GM10248 (cell line): ENCODE results near the gene B4GALT6.

Experiments used
- CTCF ChIA-PET: fragments of 300-600 bp; sonication (Branson Sonifier 250); formaldehyde crosslinking; extraction: SDS; loops from one replicate; lab custom pipeline; 2021; ENCODE audit warnings: antibody characterized with exemption; lab: Yijun Ruan, JAX
- POLR2A ChIA-PET: fragments of 350-650 bp; sonication (Branson Sonifier 250); formaldehyde crosslinking; extraction: SDS; loops from one replicate; lab custom pipeline; 2020; ENCODE audit warnings: antibody characterized with exemption; lab: Yijun Ruan, JAX
- DNase-seq: peaks from one replicate; pipeline ENCODE4 v3.0.0; 2012; ENCODE audit errors: extremely low spot score
- CTCF ChIP-seq: IDR thresholded peaks from 2 replicates; pipeline ENCODE4 v1.5.1; 2012; ENCODE audit warnings: mild to moderate bottlenecking, low read depth; ENCODE audit errors: extremely low read depth, missing control alignments, control extremely low read depth

The B4GALT6 gene

GRCh38 chr18:31586616-31587015, 97.8 kb downstream of the B4GALT6 start:
- ChIA-PET POLR2A (no interaction called here), CTCF (interaction anchor here (0.7 to 1.4 kb wide), 4 partner anchors 8 to 30 kb away, joined by 3 to 4 read pairs (median 3); no protein-coding TSS in a partner anchor)
- no peak for TF ChIP-seq CTCF
- DNase-seq, result no peak

DNA sequence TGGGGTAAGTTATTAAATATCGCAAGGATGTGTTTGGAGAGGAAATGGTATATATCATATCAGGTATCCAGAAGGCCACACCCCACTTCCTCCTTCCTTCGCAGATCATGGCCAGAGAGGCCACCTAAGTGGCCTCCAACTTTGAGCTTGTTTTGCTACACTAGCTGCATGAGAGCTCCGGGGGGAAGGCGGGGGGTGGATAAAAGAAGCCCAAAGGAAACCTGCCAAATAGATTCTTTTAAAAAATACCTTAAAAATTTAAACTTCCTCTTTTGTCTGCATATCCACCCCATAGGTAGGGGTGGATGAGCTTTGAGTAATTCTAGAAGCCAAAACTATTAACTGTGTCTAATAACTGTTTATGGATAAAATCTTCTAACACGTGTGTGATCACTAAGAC, 98.4 kb downstream of the B4GALT6 start:
- no peak for TF ChIP-seq CTCF
- no peak for DNase-seq
- CTCF ChIA-PET, result interaction anchor here (1.0 to 1.4 kb wide), 3 partner anchors 10 to 30 kb away, joined by 3 to 4 read pairs (median 3); no protein-coding TSS in a partner anchor
- POLR2A ChIA-PET, result no interaction called here

DNA sequence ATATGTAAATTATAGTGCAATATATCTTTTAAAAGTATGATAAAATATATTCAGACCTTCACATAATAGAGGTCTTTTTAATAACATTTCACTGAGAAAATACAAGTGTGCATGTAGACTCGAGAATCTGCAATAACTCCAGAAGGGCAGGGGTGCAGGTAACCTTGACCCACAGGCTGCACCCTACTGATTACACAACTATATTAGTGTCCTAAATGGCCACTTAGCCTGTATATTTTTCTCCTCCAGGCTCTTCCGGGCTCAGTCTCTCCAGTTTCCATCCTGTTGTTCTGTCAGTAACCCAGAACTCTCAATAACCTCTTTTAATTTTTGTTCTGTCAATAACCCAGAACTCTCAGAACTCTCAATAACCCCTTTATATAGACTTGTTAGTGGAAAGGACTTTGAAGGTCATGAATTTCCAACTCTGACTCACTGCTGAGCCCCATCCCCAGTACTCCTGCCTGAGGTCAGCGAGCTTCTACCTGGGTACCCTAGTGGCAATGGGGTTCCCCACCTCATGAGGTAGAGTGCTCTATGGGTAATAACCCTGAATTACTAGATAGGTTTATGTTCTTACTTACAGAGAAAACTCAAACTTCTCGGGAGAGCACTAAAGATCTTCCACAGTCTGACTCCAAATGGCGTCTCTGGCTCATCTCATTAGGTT, 101.1 kb downstream of the B4GALT6 start:
- TF ChIP-seq CTCF, result no peak
- ChIA-PET POLR2A (no interaction called here), CTCF (no interaction called here)
- DNase-seq, result no peak

DNA sequence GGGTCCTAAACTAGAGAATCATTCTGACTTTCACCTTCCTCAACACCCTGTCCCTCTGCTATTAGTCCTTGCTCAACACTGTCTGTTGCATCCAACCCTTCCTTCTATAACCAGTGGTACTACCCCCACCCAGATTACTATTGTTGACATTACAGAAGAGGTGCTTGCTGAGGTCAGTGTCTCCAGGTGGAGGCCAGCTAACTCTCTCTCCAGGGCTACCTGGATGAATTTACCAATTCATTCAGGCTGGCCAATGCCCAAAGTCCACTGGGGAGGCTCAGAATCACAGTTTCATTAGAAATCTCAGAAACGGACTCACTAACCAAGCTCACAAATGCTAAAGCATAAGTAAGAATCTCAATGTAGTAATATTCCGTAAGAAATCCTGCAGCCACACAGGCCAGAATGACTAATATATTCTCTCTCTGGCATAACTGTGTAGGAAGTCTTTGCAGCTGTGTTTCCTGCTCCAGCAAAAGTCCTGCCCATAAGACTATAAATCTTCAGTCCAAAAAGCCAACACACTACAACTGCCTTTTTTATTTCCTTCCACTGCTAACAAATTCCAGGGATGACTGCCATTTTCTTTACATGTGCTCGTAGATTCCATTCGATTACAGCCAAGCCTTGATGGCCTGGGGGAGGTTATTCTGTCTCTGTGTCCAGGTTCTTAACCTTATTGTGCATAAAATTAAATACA, 102.7 kb downstream of the B4GALT6 start:
- ChIA-PET CTCF (no interaction called here), POLR2A (no interaction called here)
- TF ChIP-seq CTCF, result no peak
- no peak for DNase-seq

GRCh38 chr18:31579375-31579774, 105.0 kb downstream of the B4GALT6 start:
- CTCF ChIA-PET, result interaction anchor here (1.0 to 2.8 kb wide), 6 partner anchors 8 to 31 kb away, joined by 3 to 9 read pairs (median 4); no protein-coding TSS in a partner anchor
- no peak for TF ChIP-seq CTCF
- DNase-seq, result no peak
- POLR2A ChIA-PET, result no interaction called here

DNA sequence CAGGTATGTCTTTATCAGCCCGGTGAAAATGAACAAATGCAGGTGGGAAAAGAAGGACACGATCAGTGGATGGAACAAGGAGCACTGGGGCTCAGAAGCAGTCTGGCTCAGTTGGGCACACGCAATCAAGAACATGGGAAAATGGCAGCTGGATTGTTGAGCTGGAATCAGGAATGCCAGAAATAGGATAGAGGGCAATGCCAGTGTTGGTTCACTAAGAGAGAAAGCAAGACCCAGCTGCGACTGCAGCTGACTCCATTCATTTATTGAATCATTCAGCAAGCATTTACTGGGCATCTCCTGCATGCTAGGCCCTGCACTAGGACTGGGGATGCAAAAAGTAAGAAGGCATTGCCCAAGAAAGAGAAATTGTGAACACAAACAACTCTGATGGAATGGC, 106.3 kb downstream of the B4GALT6 start:
- no peak for TF ChIP-seq CTCF

More for the DNA sequence above, 106.3 kb downstream of the B4GALT6 start:
- POLR2A ChIA-PET, result no interaction called here
- DNase-seq, result no peak
- CTCF ChIA-PET, result interaction anchor here (0.9 to 2.8 kb wide), 5 partner anchors 15 to 144 kb away, joined by 3 to 9 read pairs (median 3); no protein-coding TSS in a partner anchor
